HG03139 (cell line): ENCODE results near the gene NAT14.
"Not testable (repeated sequence)": the region's sequence is repeated elsewhere in the genome, so short reads cannot be mapped to it uniquely, and the experiment has no call there.

Experiments
- ATAC-seq: cut with Tn5 transposase; IDR thresholded peaks from one replicate; pipeline ENCODE4 v1.9.1; 2021; ENCODE audit not compliant: unreplicated experiment

NAT14 gene

GRCh38 chr19:55485439-55486011 lies 537 bp downstream of the NAT14 start:
- ATAC-seq = no peak

DNA sequence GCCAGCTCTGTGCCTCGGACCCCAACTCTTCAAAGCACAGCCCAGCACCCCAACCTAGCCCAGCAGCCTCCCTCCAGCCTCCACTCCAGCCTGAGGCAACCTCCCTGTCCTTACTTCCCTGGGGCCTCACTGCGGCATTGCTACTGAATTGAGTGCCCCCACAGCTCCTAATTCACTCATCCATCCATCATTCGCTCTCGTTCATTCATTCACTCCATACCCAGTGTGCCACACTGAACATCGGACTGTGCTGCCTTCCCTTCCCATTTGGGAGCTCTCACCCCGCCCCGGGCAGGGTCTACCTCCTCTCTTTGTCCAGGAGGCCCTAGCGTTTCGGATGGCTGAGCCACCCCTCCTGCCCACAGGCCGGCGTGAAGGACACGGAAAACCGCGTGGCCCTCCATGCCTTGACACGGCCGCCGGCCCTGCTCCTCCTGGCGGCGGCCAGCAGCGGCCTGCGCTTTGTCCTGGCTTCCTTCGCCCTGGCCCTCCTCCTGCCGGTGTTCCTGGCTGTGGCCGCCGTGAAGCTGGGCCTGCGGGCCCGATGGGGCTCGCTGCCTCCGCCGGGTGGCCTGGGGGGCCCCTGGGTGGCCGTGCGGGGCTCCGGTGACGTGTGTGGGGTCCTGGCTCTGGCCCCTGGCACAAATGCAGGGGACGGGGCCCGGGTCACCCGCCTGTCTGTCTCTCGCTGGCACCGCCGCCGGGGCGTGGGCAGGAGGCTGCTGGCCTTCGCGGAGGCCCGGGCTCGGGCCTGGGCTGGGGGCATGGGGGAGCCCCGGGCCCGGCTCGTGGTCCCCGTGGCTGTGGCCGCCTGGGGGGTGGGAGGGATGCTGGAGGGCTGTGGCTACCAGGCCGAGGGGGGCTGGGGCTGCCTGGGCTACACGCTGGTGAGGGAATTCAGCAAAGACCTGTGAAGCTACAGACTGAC lies 1.3 kb downstream of the NAT14 start:
- no peak for ATAC-seq

GRCh38 chr19:55486971-55487923 lies 2.3 kb downstream of the NAT14 start:
- no peak for ATAC-seq

DNA sequence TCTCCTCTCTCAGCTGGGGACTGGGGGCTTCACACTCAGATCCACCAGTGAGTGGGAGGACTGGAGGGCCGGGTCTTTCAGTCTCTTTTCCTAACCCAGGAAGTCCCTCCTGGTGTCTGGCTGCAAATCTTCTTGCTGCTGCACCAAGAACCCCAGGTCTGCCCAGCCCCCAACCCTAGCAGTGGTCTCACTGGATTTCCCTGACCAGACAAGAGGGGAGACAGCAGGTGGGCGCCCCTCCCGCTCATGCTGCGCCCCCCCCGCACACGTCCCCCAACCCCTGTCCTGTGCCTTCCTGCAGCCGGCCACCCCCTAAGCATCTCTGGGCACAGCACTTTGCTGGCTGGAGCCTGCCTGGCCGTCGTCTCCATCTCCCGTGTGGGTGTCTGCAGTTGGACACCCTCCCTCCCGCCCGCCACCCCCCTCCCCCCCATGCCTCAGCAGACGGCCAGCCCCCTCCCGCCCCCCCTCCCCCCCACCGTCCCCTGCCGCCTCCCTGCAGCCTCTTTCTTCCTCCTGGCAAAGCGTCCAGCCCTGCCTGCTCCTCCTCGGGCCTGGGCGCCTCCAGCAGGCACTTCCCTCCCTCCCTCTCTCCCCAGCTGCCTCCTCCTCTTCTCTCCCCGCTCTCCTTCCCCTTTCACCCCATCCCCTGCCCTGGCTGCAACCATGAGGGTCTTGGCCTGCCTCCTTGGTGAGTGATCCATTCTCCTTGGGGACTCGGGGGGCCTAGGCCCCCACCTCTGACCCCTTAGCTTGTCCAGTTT lies 3.1 kb downstream of the NAT14 start, which contains the start of gene SSC5D:
Gene SSC5D (plus strand): TSS at position 513 of the 764 bp plus-strand sequence. CDS start 154 bp downstream, at position 667.
- no peak for ATAC-seq

GRCh38 chr19:55488986-55489710 lies 4.2 kb downstream of the NAT14 start:
- no peak for ATAC-seq

DNA sequence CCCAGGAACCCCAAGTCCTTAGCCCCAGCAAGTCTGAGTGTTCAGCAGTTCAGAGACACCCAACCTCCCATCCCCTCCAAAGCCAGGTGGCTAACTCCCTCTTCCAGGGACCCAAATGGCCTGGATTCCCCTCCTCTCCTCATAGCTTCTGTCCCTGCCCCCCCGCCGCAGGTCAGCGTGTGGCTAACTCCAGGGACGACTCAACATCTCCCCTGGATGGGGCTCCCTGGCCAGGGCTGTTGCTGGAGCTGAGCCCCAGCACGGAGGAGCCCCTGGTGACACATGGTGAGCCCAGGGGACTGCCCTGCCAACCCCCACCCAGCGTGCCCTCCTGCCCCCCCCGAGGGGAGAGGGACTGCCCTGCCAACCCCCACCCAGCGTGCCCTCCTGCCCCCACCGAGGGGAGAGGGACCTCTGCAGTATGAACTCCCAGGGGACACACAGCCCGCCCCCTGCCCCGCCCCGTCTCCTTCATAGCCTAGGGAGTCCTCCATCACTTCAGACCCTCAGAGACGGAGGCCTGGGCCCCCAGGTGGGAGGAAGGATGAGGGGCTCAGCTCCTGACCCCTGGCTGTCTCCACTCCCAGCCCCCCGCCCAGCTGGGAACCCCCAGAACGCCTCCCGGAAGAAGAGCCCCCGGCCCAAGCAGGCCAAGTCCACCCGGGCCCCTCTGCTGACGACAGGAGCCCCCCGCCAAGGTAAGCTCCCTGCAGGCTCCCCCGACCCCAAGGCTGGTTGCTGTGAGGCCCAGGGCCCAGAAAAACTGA lies 4.9 kb downstream of the NAT14 start:
- no peak for ATAC-seq

DNA sequence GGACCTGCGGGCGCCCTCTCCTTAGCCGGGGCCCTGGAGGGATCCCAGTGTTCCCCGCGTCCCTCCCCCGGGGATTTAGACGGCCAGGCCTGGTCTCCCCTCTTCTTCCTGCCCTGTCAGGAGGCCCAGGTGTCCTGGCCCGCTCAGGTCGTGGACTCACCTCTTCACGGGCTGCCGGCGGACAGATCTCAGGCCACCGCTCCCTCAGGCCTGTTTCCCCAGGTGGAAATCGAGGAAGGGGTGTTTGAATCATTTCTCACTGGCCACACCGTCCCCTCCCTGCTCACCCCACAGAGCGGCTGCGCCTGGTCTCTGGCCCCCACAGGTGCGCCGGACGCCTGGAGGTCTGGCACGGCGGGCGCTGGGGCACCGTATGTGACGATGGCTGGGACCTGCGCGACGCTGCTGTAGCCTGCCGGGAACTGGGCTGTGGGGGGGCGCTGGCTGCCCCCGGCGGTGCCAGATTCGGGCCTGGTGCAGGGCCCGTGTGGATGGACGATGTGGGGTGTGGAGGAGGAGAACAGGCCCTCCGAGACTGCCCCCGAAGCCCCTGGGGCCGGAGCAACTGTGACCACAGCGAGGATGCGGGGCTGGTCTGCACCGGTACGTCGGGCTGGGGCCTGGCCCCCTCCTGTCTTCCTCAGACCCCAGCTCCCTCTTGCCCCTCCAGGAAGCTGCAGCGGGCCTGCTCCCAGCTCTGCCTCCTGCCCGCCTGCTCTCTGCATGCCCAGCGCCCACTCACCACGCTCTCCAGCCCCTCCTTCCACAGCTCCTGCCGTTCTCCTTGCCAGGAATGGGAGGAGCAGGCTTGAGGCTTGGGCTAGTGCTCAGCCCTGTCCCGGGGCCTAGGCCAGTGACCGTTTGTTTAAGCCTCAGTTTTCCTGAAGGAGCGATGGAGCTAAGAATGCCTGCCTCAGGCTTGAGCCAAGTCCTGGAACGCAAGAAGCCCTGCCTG lies 5.8 kb downstream of the NAT14 start:
- ATAC-seq = no peak

GRCh38 chr19:55491546-55492360 lies 6.8 kb downstream of the NAT14 start:
- no peak for ATAC-seq

- no peak for ATAC-seq
Measured at GRCh38 chr19:55492362-55492944, 7.5 kb downstream of the NAT14 start.

- ATAC-seq = no peak
Measured at GRCh38 chr19:55493052-55493644, 8.2 kb downstream of the NAT14 start.

DNA sequence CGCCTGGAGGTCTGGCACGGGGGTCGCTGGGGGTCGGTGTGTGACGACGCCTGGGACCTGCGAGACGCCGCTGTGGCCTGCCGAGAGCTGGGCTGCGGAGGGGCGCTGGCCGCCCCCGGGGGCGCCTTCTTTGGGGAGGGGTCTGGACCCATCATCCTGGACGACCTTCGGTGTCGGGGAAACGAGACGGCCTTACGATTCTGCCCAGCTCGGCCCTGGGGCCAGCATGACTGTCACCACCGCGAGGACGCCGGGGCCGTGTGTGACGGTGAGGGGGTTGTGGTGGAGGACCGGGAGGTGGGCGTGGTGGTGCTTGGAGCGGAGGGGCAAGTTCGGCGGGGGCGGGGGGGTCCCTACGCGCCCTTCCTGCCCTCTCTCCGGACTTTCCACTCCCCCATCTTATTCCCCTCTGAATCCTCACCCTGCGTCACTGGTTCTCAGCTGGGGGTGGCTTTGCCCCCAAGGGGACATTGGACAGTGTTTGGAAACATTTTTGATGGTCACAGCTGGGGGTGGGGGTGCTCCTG lies 8.7 kb downstream of the NAT14 start:
- ATAC-seq = no peak

DNA sequence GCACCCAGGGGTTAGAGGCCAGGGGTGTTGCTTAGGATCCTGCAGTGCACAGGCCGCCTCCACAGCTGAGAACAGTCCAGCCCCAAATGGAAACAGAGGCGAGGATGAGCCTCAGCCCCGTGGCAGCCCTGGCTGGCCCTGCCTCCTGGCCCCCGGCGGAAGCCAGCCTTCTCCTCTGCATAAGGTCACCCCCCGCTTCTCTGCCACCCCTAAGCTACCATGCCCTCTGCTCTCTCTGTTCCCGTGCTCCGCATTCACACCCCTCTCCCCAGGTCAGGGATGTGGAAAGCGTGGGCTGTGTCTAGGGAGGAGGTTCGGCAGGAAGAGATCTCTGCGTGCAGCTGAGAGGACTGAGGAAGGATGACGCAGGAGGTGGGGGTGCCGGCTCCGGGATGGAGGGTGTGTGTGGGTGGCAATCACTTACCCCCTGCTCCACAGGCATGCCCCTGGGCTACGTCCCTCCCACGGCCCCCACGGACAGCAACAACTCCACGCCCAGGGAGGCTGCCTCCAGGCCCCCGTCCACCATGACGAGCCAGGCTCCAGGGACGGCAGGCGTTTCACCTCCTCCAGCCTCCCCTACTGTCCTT lies 9.3 kb downstream of the NAT14 start:
- no peak for ATAC-seq

- ATAC-seq = no peak
Measured at GRCh38 chr19:55495646-55496349, 10.8 kb downstream of the NAT14 start.

DNA sequence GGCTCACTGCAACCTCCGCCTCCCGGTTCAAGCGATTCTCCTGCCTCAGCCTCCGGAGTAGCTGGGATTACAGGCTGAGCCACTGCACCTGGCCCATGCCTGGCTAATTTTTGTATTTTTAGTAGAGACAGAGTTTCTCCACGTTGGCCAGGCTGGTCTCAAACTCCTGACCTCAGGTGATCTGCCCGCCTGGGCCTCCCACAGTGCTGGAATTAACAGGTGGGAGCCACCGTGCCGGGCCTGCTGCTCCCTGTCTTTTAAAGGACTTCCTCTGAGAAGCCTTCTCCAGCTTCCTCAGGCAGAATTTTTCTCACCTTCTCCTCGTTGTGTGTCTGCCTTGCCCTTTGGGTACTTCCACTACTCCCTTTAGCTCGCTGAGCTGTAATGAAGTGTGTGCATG lies 11.8 kb downstream of the NAT14 start:
- not testable (repeated sequence) for ATAC-seq

DNA sequence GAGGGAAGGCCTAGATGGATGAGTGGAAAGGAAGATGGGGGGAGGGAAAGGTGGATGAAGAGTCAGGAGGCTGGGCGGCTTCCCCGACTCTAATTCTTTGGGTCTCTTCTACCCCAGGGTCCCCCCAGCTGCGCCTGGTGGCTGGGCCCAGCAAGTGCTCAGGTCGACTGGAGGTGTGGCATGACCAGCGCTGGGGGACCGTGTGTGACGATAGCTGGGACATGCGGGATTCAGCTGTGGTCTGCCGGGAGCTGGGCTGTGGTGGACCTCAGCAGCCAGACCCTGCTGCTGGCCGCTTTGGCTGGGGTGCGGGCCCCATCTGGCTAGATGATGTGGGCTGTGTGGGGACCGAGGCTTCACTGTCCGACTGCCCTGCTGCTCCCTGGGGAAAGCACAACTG lies 12.8 kb downstream of the NAT14 start:
- ATAC-seq = no peak
